Erythroblast (primary cell): ENCODE results near the gene SCG3.
"Not testable (repeated sequence)": the region's sequence is repeated elsewhere in the genome, so short reads cannot be mapped to it uniquely, and the experiment has no call there.

Experiments
- GATA1 ChIP-seq: IDR thresholded peaks from 2 replicates; pipeline ENCODE4 v1.6.1; 2011; ENCODE audit warnings: low read depth, mild to moderate bottlenecking, control low read depth, low read length, moderate library complexity
- POLR2A ChIP-seq: IDR thresholded peaks from 2 replicates; pipeline ENCODE4 v1.6.1; 2011; ENCODE audit warnings: mild to moderate bottlenecking, low read length

GRCh38 chr15:51655401-51656057 lies 25.8 kb upstream of the SCG3 start:
- not testable (repeated sequence) for TF ChIP-seq POLR2A, GATA1
